Panc1 (cell line): ENCODE data around the gene GTPBP4.

Experiments used
- CTCF ChIP-seq: fragments of 450-650 bp; IDR thresholded peaks from 2 replicates; pipeline ENCODE4 v1.5.1; 2017; ENCODE audit warnings: mild to moderate bottlenecking
- POLR2AphosphoS5 ChIP-seq: IDR thresholded peaks from 2 replicates; pipeline ENCODE4 v1.6.1; 2012; ENCODE audit warnings: mild to moderate bottlenecking, low read depth, low read length, moderate library complexity
- REST ChIP-seq, 2 experiments: IDR thresholded peaks; 2 replicates each; pipeline ENCODE4 v1.6.1; 2011 to 2012; ENCODE audit warnings: low read depth in 2 of 2, control low read depth in 1 of 2, low read length in 1 of 2, mild to moderate bottlenecking in 1 of 2, moderate library complexity in 1 of 2; ENCODE audit not compliant: insufficient read depth in 1 of 2
- SIN3A ChIP-seq: IDR thresholded peaks from 2 replicates; pipeline ENCODE4 v1.6.1; 2012; ENCODE audit warnings: low read depth, mild to moderate bottlenecking, low read length, moderate library complexity, borderline replicate concordance; ENCODE audit not compliant: insufficient read depth
- TCF7L2 ChIP-seq: IDR thresholded peaks from 2 replicates; pipeline ENCODE4 v1.6.1; 2011; ENCODE audit warnings: mild to moderate bottlenecking, low read depth, low read length, inconsistent platforms

GRCh38 chr10:954396-954795 is 33.8 kb upstream of the GTPBP4 start:
- TF ChIP-seq SIN3A (no peak), POLR2AphosphoS5 (no peak), CTCF (no peak), REST (IDR thresholded peaks at IDR 0.05; ENCODE audit: insufficient read depth in 1 of 2, low read depth in 2 of 2, low read length in 1 of 2) (no peak), TCF7L2 (no peak)
